Measurements from ENCODE around the gene PDGFC. TPM values are rescaled to one million over a fixed set of nuclear protein-coding genes. Genes with fewer than 3 reads are reported as not detected.

The PDGFC gene
- total RNA-seq, 1 experiment from 2014 or later: 9.8 TPM

DNA sequence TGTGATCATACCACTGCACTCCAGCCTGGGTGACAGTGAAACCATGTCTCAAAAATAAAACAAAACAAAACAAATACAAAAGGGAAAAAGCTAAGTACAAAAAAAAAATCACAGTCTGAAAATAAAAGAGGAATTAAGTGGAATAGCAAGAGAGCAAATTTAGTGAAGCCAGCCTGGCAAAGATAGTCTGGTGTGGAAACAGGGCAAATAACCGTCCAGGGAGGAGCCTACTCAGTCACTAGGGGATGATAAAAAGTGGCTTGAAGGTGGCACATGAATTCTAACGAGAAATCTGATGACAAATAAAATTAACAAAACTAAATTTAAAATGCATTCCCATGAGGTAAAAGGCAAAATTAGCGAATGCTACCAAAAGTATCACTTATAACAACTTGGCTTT is 8.2 kb downstream of the PDGFC start:
- no peak for ATAC-seq
- Histone ChIP-seq H3K9me3 (ENCODE audit: control insufficient read depth in 1 of 2, insufficient read depth in 1 of 2, low read depth in 1 of 2, low read length in 2 of 2) (no peaks in the 10 kb centered on the region), H4K20me1 (ENCODE audit: insufficient read depth) (no peaks in the 10 kb centered on the region), H3K4me1 (ENCODE audit: control insufficient read depth in 1 of 2, insufficient read depth in 2 of 2, low read length in 2 of 2) (no peaks in the 10 kb centered on the region), H3K27me3 (ENCODE audit: insufficient read depth, low read length) (no peaks in the 10 kb centered on the region), H3K27ac (ENCODE audit: low read depth, low read length) (no peak overlapping the region), H2AFZ (ENCODE audit: low read depth, low read length, poor library complexity, severe bottlenecking) (no peak overlapping the region), H3K36me3 (ENCODE audit: control insufficient read depth in 1 of 2, insufficient read depth in 2 of 2, low read length in 2 of 2) (no peaks in the 10 kb centered on the region), H3K9ac (ENCODE audit: low read length) (no peak overlapping the region), H3K4me3 (replicated peaks in 1 of 2; ENCODE audit: low read depth in 1 of 2, low read length in 2 of 2) (no peak overlapping the region), H3K4me2 (ENCODE audit: low read length) (no peak overlapping the region), H3K9me2 (ENCODE audit: insufficient read depth) (no peaks in the 10 kb centered on the region), H3K79me2 (ENCODE audit: insufficient read depth, low read length) (no peaks in the 10 kb centered on the region; the same call in 1 of the 2 replicates)
- ChIA-PET RAD21 (ENCODE audit: low non-redundant PET in 1 of 2, low total read pairs in 2 of 2, uncharacterized antibody in 2 of 2, unreplicated experiment in 2 of 2) (no interaction called here), POLR2A (no interaction called here), CTCF (no interaction called here)
- intact Hi-C loops (cut with micrococcal nuclease): loop anchor here (10.0 kb wide), 1 partner anchor 189 kb away; no protein-coding TSS in a partner anchor
- BruUV-seq (replicated peaks): no TSS peak
- no peak for DNase-seq (ENCODE audit: low read depth, low spot score)
- TF ChIP-seq JUND (IDR thresholded peaks at IDR 0.05): no peak
- no peak for TF ChIP-seq EGR1 (IDR thresholded peaks at IDR 0.05; ENCODE audit: low read depth)
- TF ChIP-seq, protein P1, sequence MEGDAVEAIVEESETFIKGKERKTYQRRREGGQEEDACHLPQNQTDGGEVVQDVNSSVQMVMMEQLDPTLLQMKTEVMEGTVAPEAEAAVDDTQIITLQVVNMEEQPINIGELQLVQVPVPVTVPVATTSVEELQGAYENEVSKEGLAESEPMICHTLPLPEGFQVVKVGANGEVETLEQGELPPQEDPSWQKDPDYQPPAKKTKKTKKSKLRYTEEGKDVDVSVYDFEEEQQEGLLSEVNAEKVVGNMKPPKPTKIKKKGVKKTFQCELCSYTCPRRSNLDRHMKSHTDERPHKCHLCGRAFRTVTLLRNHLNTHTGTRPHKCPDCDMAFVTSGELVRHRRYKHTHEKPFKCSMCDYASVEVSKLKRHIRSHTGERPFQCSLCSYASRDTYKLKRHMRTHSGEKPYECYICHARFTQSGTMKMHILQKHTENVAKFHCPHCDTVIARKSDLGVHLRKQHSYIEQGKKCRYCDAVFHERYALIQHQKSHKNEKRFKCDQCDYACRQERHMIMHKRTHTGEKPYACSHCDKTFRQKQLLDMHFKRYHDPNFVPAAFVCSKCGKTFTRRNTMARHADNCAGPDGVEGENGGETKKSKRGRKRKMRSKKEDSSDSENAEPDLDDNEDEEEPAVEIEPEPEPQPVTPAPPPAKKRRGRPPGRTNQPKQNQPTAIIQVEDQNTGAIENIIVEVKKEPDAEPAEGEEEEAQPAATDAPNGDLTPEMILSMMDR (IDR thresholded peaks at IDR 0.05 in 2 of 3, conservative IDR thresholded peaks at IDR 0.05 in 1 of 3; ENCODE audit: borderline replicate concordance in 1 of 3, insufficient read depth in 1 of 3, low read depth in 2 of 3, low read length in 2 of 3): no peak
- TF ChIP-seq CBX3 (IDR thresholded peaks at IDR 0.05; ENCODE audit: low read depth): no peak
- no peak for TF ChIP-seq EZH2phosphoT487 (IDR thresholded peaks at IDR 0.05; ENCODE audit: borderline replicate concordance)
- no peak for TF ChIP-seq ELF1 (IDR thresholded peaks at IDR 0.05; ENCODE audit: borderline replicate concordance, low read depth)
- TF ChIP-seq SP1 (IDR thresholded peaks at IDR 0.05; ENCODE audit: low read depth): no peak
- TF ChIP-seq, protein P2, sequence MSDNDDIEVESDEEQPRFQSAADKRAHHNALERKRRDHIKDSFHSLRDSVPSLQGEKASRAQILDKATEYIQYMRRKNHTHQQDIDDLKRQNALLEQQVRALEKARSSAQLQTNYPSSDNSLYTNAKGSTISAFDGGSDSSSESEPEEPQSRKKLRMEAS (IDR thresholded peaks at IDR 0.05): no peak
- TF ChIP-seq, protein P3, sequence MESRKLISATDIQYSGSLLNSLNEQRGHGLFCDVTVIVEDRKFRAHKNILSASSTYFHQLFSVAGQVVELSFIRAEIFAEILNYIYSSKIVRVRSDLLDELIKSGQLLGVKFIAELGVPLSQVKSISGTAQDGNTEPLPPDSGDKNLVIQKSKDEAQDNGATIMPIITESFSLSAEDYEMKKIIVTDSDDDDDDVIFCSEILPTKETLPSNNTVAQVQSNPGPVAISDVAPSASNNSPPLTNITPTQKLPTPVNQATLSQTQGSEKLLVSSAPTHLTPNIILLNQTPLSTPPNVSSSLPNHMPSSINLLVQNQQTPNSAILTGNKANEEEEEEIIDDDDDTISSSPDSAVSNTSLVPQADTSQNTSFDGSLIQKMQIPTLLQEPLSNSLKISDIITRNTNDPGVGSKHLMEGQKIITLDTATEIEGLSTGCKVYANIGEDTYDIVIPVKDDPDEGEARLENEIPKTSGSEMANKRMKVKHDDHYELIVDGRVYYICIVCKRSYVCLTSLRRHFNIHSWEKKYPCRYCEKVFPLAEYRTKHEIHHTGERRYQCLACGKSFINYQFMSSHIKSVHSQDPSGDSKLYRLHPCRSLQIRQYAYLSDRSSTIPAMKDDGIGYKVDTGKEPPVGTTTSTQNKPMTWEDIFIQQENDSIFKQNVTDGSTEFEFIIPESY (IDR thresholded peaks at IDR 0.05; ENCODE audit: extremely low read depth, insufficient replicate concordance, low read length): no peak
- TF ChIP-seq, protein P4, sequence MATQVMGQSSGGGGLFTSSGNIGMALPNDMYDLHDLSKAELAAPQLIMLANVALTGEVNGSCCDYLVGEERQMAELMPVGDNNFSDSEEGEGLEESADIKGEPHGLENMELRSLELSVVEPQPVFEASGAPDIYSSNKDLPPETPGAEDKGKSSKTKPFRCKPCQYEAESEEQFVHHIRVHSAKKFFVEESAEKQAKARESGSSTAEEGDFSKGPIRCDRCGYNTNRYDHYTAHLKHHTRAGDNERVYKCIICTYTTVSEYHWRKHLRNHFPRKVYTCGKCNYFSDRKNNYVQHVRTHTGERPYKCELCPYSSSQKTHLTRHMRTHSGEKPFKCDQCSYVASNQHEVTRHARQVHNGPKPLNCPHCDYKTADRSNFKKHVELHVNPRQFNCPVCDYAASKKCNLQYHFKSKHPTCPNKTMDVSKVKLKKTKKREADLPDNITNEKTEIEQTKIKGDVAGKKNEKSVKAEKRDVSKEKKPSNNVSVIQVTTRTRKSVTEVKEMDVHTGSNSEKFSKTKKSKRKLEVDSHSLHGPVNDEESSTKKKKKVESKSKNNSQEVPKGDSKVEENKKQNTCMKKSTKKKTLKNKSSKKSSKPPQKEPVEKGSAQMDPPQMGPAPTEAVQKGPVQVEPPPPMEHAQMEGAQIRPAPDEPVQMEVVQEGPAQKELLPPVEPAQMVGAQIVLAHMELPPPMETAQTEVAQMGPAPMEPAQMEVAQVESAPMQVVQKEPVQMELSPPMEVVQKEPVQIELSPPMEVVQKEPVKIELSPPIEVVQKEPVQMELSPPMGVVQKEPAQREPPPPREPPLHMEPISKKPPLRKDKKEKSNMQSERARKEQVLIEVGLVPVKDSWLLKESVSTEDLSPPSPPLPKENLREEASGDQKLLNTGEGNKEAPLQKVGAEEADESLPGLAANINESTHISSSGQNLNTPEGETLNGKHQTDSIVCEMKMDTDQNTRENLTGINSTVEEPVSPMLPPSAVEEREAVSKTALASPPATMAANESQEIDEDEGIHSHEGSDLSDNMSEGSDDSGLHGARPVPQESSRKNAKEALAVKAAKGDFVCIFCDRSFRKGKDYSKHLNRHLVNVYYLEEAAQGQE (IDR thresholded peaks at IDR 0.05; ENCODE audit: low read depth): no peak
- no peak for TF ChIP-seq TCF7L2 (IDR thresholded peaks at IDR 0.05; ENCODE audit: borderline replicate concordance, extremely low read depth, insufficient read depth, insufficient read length)
- no peak for TF ChIP-seq ZNF274 (IDR thresholded peaks at IDR 0.05; ENCODE audit: low read depth, low read length)
